HepG2 (cell line): ENCODE results near the gene MYO1E. TPM values are rescaled to one million over a fixed set of nuclear protein-coding genes. Genes with fewer than 3 reads are reported as not detected.

ENCODE experiments used
- ATAC-seq: fragments of 200-7000 bp; cut with Tn5 transposase; 3 replicates; pipeline ENCODE4 v1.9.1; 2020; ENCODE audit warnings: mild to moderate bottlenecking, moderate library complexity
- BruUV-seq: library from RNA; stranded (reverse); fragments of 400-500 nt; replicated peaks from 2 replicates; lab custom pipeline; 2021; lab: Mats Ljungman, UMichigan
- CTCF ChIA-PET: fragments of 300-600 bp; formaldehyde crosslinking; extraction: SDS; loops from one replicate; lab custom pipeline; 2021; ENCODE audit warnings: low total read pairs, inconsistent platforms, low intra/inter-chr PET ratio; lab: Yijun Ruan, JAX
- POLR2A ChIA-PET: fragments of 350-600 bp; sonication (Branson Sonifier 250); formaldehyde crosslinking; loops from one replicate; lab custom pipeline; 2020; ENCODE audit warnings: antibody characterized with exemption, inconsistent platforms; lab: Yijun Ruan, JAX
- DNase-seq: peaks from one replicate; pipeline ENCODE4 v3.0.0-alpha.2; 2015; ENCODE audit warnings: low spot score
- FAIRE-seq: peaks from 3 replicates; lab custom pipeline; 2011; peaks lifted over from hg19 to GRCh38; lab: Jason Lieb, UNC
- H2AFZ ChIP-seq: one replicate; pipeline ENCODE4 v1.6.1; 2011; ENCODE audit warnings: low read length, inconsistent platforms
- H3K27ac ChIP-seq: fragments of 300-600 bp; 3 replicates; pipeline ENCODE4 v1.8.0; 2011; ENCODE audit warnings: mixed run types, mild to moderate bottlenecking, mixed read lengths, low read length, inconsistent platforms; ENCODE audit not compliant: insufficient read depth; ENCODE audit errors: extremely low read length
- H3K27me3 ChIP-seq, 2 experiments: fragments of 200-600 bp in 1 of 2; 2 replicates in 1 of 2; 3 replicates in 1 of 2; pipeline versions ENCODE4 v1.6.0 to v1.8.0; 2011; ENCODE audit warnings: low read length in 2 of 2, mild to moderate bottlenecking in 2 of 2, moderate library complexity in 2 of 2, inconsistent platforms in 1 of 2; ENCODE audit not compliant: insufficient read depth in 2 of 2, control insufficient read depth in 1 of 2
- H3K36me3 ChIP-seq, 2 experiments: fragments of 200-600 bp in 1 of 2; replicated peaks in 1 of 2; 2 replicates in 1 of 2; 3 replicates in 1 of 2; pipeline versions ENCODE4 v1.5.1 to v1.8.0; 2011; ENCODE audit warnings: low read length in 2 of 2, inconsistent platforms in 1 of 2; ENCODE audit not compliant: insufficient read depth in 2 of 2, control insufficient read depth in 1 of 2
- H3K4me1 ChIP-seq: 2 replicates; pipeline ENCODE4 v1.5.1; 2012; ENCODE audit warnings: low read length, inconsistent platforms; ENCODE audit not compliant: insufficient read depth
- H3K4me2 ChIP-seq: 2 replicates; pipeline ENCODE4 v1.6.0; 2011; ENCODE audit warnings: low read depth, low read length, inconsistent platforms
- H3K4me3 ChIP-seq, 3 experiments: fragments of 200-600 bp in 1 of 3; sonication (generic), shearing (Covaris generic) in 1 of 3; replicated peaks in 1 of 3; 2 replicates each; pipeline ENCODE4 v1.5.1; 2011 to 2016; ENCODE audit warnings: low read length in 3 of 3, inconsistent platforms in 2 of 3, low read depth in 2 of 3, mild to moderate bottlenecking in 2 of 3, control low read depth in 1 of 3, mixed read lengths in 1 of 3; ENCODE audit not compliant: insufficient read depth in 1 of 3
- H3K79me2 ChIP-seq: one replicate; pipeline ENCODE4 v1.6.1; 2011; ENCODE audit warnings: low read length, inconsistent platforms; ENCODE audit not compliant: insufficient read depth
- H3K9ac ChIP-seq: 2 replicates; pipeline ENCODE4 v1.6.0; 2011; ENCODE audit warnings: mild to moderate bottlenecking, low read depth, low read length, inconsistent platforms; ENCODE audit not compliant: insufficient read depth
- H3K9me3 ChIP-seq: 2 replicates; pipeline ENCODE4 v1.5.1; 2012; ENCODE audit warnings: mild to moderate bottlenecking, low read length
- H4K20me1 ChIP-seq: 2 replicates; pipeline ENCODE4 v1.6.0; 2011; ENCODE audit warnings: inconsistent platforms, mild to moderate bottlenecking, low read length, moderate library complexity; ENCODE audit not compliant: insufficient read depth
- GMEB2 ChIP-seq: IDR thresholded peaks from 2 replicates; pipeline ENCODE4 v1.6.1; 2016; ENCODE audit warnings: missing biosample characterization, missing genetic modification reagents, low read depth
- REXO4 ChIP-seq: sonication (generic); formaldehyde crosslinking; IDR thresholded peaks from 2 replicates; pipeline ENCODE4 v1.8.0; 2022; ENCODE audit warnings: missing genetic modification reagents, mild to moderate bottlenecking, borderline replicate concordance
- SP4 ChIP-seq: sonication (generic); formaldehyde crosslinking; IDR thresholded peaks from 2 replicates; pipeline ENCODE4 v1.8.1; 2023; ENCODE audit warnings: mild to moderate bottlenecking, missing genetic modification reagents
- ZBTB14 ChIP-seq: sonication (generic); formaldehyde crosslinking; IDR thresholded peaks from 2 replicates; pipeline ENCODE4 v1.4.0; 2020; ENCODE audit warnings: missing genetic modification reagents
- ZMYM3 ChIP-seq: sonication (generic); formaldehyde crosslinking; IDR thresholded peaks from 2 replicates; pipeline ENCODE4 v1.5.1; 2020; ENCODE audit warnings: mild to moderate bottlenecking, missing genetic modification reagents
- ZNF343 ChIP-seq: sonication (generic); formaldehyde crosslinking; IDR thresholded peaks from 2 replicates; pipeline ENCODE4 v1.4.0; 2020; ENCODE audit warnings: mild to moderate bottlenecking, missing genetic modification reagents
- ZNF510 ChIP-seq: sonication (generic); formaldehyde crosslinking; IDR thresholded peaks from 2 replicates; pipeline ENCODE4 v1.4.0; 2020; ENCODE audit warnings: low read depth, mild to moderate bottlenecking, missing genetic modification reagents
- ZNF609 ChIP-seq: sonication (generic); formaldehyde crosslinking; IDR thresholded peaks from 2 replicates; pipeline ENCODE4 v1.4.0; 2020; ENCODE audit warnings: mild to moderate bottlenecking, missing genetic modification reagents, borderline replicate concordance
- ZNF660 ChIP-seq: sonication (generic); formaldehyde crosslinking; IDR thresholded peaks from 2 replicates; pipeline ENCODE4 v1.5.1; 2020; ENCODE audit warnings: mild to moderate bottlenecking, low read depth, missing genetic modification reagents, borderline replicate concordance
- WGBS: methylation state at CpG from one replicate; pipeline ENCODE4 v1.1.6; 2017; ENCODE audit warnings: low lambda C conversion rate; 5-methylcytosine and 5-hydroxymethylcytosine counted together
- in situ Hi-C: cut with HindIII; loops from 2 replicates; pipeline ENCODE4 v1.10.0; 2017; ENCODE audit warnings: low pct_unique_long_range_greater_than_20kb; ENCODE audit not compliant: extremely low pct_ligation_motif_present
- intact Hi-C: fragments of 100-400 bp; cut with micrococcal nuclease; formaldehyde crosslinking; loops from one replicate; pipeline ENCODE4 v1.10.0; 2022; ENCODE audit not compliant: unreplicated experiment
- polyA plus RNA-seq, 8 experiments: library from polyadenylated mRNA; depleted of rRNA in 3 of 8; stranded (reverse) in 7 of 8; unstranded in 1 of 8; fragments of >200 nt; fragmentation: Illumina TruSeq in 4 of 8; extraction: Trizol in 4 of 8; gene quantifications; 2 replicates each; pipeline versions ENCODE4 v1.2.1 to v1.2.3, GENCODE V29; 2011 to 2016; ENCODE audit warnings: low read depth in 4 of 8, missing spikeins in 1 of 8, mixed read lengths in 1 of 8; ENCODE audit not compliant: insufficient read depth in 1 of 8
- total RNA-seq, 5 experiments: library from RNA; depleted of rRNA; stranded (reverse); fragments of >200 nt; fragmentation: Illumina TruSeq; extraction: Trizol; gene quantifications; 2 replicates each; pipeline ENCODE4 v1.2.3, GENCODE V29; 2016; ENCODE audit warnings: low read depth in 1 of 5
- TF ChIP-seq, protein P1 (sequence below): sonication (generic); formaldehyde crosslinking; IDR thresholded peaks from 2 replicates; pipeline ENCODE4 v1.5.1; 2020; ENCODE audit warnings: mild to moderate bottlenecking, missing genetic modification reagents, borderline replicate concordance
- TF ChIP-seq, protein P2 (sequence below): IDR thresholded peaks from 2 replicates; pipeline ENCODE4 v1.6.1; 2016; ENCODE audit warnings: missing genetic modification reagents, missing compliant biosample characterization

MYO1E gene
- total and polyA plus RNA-seq, 2 of the 13 experiments (the other 11 are each of a cell fraction or from before 2014, with no cell fraction given) = 15.7 to 25.1 TPM

- FAIRE-seq = no peak
- 98% methylated on average over 7 of the region's 9 CpGs for WGBS
- no peak for TF ChIP-seq ZBTB14 (CRISPR knock-in tag)
- TF ChIP-seq ZNF510 (CRISPR knock-in tag) = no peak
- TF ChIP-seq, protein P1, sequence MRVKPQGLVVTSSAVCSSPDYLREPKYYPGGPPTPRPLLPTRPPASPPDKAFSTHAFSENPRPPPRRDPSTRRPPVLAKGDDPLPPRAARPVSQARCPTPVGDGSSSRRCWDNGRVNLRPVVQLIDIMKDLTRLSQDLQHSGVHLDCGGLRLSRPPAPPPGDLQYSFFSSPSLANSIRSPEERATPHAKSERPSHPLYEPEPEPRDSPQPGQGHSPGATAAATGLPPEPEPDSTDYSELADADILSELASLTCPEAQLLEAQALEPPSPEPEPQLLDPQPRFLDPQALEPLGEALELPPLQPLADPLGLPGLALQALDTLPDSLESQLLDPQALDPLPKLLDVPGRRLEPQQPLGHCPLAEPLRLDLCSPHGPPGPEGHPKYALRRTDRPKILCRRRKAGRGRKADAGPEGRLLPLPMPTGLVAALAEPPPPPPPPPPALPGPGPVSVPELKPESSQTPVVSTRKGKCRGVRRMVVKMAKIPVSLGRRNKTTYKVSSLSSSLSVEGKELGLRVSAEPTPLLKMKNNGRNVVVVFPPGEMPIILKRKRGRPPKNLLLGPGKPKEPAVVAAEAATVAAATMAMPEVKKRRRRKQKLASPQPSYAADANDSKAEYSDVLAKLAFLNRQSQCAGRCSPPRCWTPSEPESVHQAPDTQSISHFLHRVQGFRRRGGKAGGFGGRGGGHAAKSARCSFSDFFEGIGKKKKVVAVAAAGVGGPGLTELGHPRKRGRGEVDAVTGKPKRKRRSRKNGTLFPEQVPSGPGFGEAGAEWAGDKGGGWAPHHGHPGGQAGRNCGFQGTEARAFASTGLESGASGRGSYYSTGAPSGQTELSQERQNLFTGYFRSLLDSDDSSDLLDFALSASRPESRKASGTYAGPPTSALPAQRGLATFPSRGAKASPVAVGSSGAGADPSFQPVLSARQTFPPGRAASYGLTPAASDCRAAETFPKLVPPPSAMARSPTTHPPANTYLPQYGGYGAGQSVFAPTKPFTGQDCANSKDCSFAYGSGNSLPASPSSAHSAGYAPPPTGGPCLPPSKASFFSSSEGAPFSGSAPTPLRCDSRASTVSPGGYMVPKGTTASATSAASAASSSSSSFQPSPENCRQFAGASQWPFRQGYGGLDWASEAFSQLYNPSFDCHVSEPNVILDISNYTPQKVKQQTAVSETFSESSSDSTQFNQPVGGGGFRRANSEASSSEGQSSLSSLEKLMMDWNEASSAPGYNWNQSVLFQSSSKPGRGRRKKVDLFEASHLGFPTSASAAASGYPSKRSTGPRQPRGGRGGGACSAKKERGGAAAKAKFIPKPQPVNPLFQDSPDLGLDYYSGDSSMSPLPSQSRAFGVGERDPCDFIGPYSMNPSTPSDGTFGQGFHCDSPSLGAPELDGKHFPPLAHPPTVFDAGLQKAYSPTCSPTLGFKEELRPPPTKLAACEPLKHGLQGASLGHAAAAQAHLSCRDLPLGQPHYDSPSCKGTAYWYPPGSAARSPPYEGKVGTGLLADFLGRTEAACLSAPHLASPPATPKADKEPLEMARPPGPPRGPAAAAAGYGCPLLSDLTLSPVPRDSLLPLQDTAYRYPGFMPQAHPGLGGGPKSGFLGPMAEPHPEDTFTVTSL = no peak
- TF ChIP-seq SP4 (CRISPR knock-in tag) = no peak
- TF ChIP-seq GMEB2 (CRISPR knock-in tag) = no peak
- no peak for TF ChIP-seq ZMYM3 (CRISPR knock-in tag)
- TF ChIP-seq, protein P2, sequence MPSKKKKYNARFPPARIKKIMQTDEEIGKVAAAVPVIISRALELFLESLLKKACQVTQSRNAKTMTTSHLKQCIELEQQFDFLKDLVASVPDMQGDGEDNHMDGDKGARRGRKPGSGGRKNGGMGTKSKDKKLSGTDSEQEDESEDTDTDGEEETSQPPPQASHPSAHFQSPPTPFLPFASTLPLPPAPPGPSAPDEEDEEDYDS = no peak
- TF ChIP-seq ZNF343 (CRISPR knock-in tag) = no peak
- no peak for TF ChIP-seq ZNF660 (CRISPR knock-in tag)
- TF ChIP-seq REXO4 = no peak
- no peak for TF ChIP-seq ZNF609
Measured at GRCh38 chr15:59352189-59352588, 20.5 kb downstream of the MYO1E start.

More at GRCh38 chr15:59352189-59352588, 20.5 kb downstream of the MYO1E start:
- Histone ChIP-seq H3K9ac (no peak overlapping the region), H3K9me3 (no peaks in the 10 kb centered on the region), H3K4me3 (no peak overlapping the region), H3K4me2 (no peak overlapping the region), H2AFZ (no peak overlapping the region), H3K4me1 (no peaks in the 10 kb centered on the region), H3K27me3 (no peaks in the 10 kb centered on the region), H3K27ac (no peak overlapping the region), H3K36me3 (no peaks in the 10 kb centered on the region), H4K20me1 (no peaks in the 10 kb centered on the region), H3K79me2 (peaks cover 19% of the 10 kb centered on the region)
- CTCF ChIA-PET = no interaction called here
- ATAC-seq = no peak
- BruUV-seq = no TSS peak
- intact Hi-C loops = no loop called here
- no peak for DNase-seq
- POLR2A ChIA-PET = no interaction called here
- in situ Hi-C loops = no loop called here
